GM10266 (cell line): ENCODE measurements around the gene HYAL2.

Experiments
- DNase-seq: peaks from one replicate; pipeline ENCODE4 v3.0.0; 2012; ENCODE audit errors: extremely low spot score
- CTCF ChIP-seq: IDR thresholded peaks from 2 replicates; pipeline ENCODE4 v1.5.1; 2012; ENCODE audit warnings: mild to moderate bottlenecking, low read depth; ENCODE audit not compliant: control insufficient read depth, insufficient read depth; ENCODE audit errors: missing control alignments

The HYAL2 gene

DNA sequence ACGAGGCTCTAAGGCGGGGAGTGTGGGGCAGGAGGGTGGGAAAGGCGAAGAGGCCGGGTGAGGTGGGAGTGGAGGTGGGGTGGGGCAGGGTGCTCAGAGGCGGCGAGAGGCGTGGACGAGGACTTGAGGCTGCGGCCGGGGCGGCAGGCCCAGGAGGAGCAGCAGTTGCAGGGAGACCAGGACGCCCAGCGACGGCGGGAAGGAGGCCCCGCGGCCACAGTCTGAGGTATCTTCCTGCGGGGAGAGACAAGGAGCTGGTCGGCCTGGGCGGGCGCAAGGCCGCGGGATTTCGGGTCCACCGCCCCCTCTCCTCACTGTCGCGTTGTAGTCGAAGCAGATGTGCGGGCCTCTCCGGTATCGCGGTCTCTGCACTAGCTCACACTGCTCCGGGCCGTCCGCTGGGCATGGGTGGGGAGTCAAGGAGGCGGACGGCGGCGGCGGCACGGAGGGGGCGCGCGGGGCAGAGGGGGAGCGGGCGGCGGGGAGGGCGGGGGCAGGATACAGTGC lies 42.1 kb upstream of the HYAL2 start:
- no peak for DNase-seq
- TF ChIP-seq CTCF, result no peak

GRCh38 chr3:50359760-50360110 lies 37.2 kb upstream of the HYAL2 start:
- no peak for DNase-seq
- TF ChIP-seq CTCF, result no peak

DNA sequence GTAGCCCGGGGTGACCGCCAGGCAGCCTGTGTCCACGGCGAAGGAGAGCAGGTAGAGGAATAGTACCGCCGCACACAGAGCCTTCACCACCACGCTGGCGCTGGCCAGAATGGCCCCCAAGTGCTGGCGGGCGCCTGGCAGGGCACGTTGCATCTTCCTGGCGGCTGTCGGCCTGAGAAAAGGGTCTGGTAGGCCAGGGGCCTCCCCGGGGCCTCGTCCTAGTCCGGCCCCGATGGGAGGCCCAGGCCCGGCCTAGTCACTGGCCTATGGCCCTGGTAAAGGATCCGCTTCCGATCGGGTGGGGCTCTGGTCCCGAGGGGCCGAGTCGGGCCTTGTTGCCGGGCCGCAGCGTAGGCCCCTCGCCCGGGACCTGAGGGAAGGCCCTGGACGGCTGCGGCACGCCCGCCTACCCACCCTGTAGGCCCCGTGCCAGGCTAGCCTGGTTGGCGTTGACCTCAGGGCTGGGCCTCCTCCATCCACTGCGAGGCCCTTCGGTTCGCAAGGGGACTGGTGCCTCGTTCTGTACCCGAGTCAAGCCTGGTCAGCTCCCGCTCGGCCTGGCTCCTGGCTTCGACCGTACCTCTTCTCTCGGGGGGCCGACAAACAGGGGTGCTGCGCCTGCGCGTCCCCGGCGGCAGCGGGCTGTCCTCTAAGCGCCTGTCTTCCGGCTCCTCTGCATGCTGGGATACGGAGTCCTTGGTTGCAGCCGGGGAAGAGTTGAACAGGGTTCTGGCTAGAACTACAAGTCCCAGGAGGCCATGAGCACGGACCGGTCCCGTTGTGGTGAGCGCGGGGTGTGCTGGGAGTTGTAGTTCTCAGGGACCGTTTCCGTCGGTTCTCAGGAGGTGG lies 36.6 kb upstream of the HYAL2 start, which contains the start of gene TMEM115:
Gene TMEM115 (minus strand): TSS at position 611 of the 849 bp plus-strand sequence. CDS start 458 bp downstream, at position 153.
- peak; percentile 97 for DNase-seq
- TF ChIP-seq CTCF, result no peak

DNA sequence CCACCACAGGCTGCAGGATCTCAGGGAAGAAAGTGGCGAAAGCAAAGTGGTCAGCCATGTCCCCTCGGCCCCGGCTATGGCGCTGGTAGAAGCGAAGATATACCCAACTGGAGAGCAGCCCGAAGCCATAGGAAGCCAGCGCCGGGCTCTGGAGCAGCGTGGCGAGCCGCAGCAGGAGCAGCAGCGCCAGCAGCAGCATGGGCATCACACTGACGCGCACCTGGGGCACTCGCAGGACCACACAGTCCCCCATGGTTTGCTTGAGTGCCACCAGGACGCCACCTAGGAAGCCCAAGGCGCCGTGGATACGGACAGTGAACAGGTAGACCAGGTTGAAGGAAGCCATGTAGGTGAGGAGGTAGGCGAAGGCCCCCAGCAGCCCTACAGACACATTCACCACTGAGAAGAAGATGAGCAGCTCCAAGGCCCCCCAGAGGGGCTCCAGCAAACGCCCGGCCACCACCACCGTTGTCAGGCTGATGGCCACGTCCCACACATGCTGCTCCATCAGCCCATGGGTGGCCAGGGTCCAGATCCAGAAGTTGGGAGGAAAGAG lies 35.9 kb upstream of the HYAL2 start:
- no peak for TF ChIP-seq CTCF
- DNase-seq, result no peak

DNA sequence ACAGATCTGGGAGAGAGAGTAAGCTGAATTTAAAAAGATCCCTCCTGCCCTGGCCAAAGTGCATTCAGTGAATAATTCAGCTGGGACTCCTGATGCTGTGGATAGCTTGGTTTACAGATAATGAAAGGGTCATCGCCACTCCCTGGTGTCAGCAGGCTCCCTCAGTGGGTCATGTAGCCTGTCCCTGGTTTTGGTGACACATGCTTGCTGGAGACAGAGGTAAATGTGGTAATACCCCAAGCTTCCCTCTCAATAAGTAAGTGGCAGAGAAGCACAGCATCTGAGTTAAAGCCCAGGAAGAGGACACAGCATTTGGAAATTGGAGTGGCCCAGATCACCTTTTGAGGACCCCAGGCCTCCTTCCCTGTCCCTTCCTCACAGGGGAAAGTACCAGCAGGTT lies 34.9 kb upstream of the HYAL2 start:
- DNase-seq, result no peak
- no peak for TF ChIP-seq CTCF

GRCh38 chr3:50356553-50356952 lies 34.0 kb upstream of the HYAL2 start:
- TF ChIP-seq CTCF, result no peak
- no peak for DNase-seq
